Adrenal gland (tissue), 12 donors: ENCODE results near the gene GNB5. TPM values are rescaled to one million over a fixed set of nuclear protein-coding genes. Genes with fewer than 3 reads are reported as not detected.

Experiments used
- DNase-seq, 7 donors: peaks; one replicate each; pipeline ENCODE4 v3.0.0-alpha.2; 2019 to 2020
- H3K27ac ChIP-seq, 5 donors: fragments of 200-600 bp; sonication (generic) in 4 of 5; 1 replicate in 3 of 5; 2 replicates in 2 of 5; pipeline versions ENCODE4 v1.5.1 to v1.8.0; 2016 to 2020; ENCODE audit warnings: mild to moderate bottlenecking in 1 of 5
- H3K27me3 ChIP-seq: fragments of 200-600 bp; 2 replicates; pipeline ENCODE4 v1.8.0; 2021
- H3K36me3 ChIP-seq, 2 donors: fragments of 200-600 bp; replicated peaks in 1 of 2; 1 replicate in 1 of 2; 2 replicates in 1 of 2; pipeline versions ENCODE4 v1.5.1 to v1.8.0; 2018 to 2022
- H3K4me1 ChIP-seq, 2 donors: fragments of 200-600 bp; replicated peaks in 1 of 2; 1 replicate in 1 of 2; 2 replicates in 1 of 2; pipeline versions ENCODE4 v1.5.1 to v1.8.0; 2018 to 2021
- H3K4me3 ChIP-seq, 4 donors: fragments of 200-600 bp; sonication (generic) in 3 of 4; one replicate each; pipeline ENCODE4 v1.5.1; 2016 to 2018
- H3K9me3 ChIP-seq, 3 donors: fragments of 200-600 bp; sonication (generic) in 1 of 3; replicated peaks in 1 of 3; 1 replicate in 2 of 3; 2 replicates in 1 of 3; pipeline versions ENCODE4 v1.5.1 to v1.8.0; 2016 to 2021
- CTCF ChIP-seq, 6 experiments: fragments of 450-650 bp in 4 of 6; fragments of 200-600 bp in 2 of 6; sonication (generic) in 1 of 6; IDR thresholded peaks; 1 replicate in 5 of 6; 2 replicates in 1 of 6; pipeline versions ENCODE4 v1.5.1 to v1.8.0; 2016 to 2021; ENCODE audit warnings: antibody characterized with exemption in 6 of 6, mild to moderate bottlenecking in 2 of 6, moderate library complexity in 1 of 6
- POLR2A ChIP-seq, 2 donors: fragments of 450-650 bp; IDR thresholded peaks; one replicate each; pipeline ENCODE4 v1.6.1; 2017; ENCODE audit warnings: antibody characterized with exemption in 2 of 2, mild to moderate bottlenecking in 2 of 2, moderate library complexity in 1 of 2
- WGBS, 4 donors: extraction: QIAGEN DNeasy Blood & Tissue Kit in 2 of 4; methylation state at CpG; one replicate each; pipeline versions ENCODE4 v1.1.5 to v1.1.7; 2013 to 2017; 5-methylcytosine and 5-hydroxymethylcytosine counted together
- intact Hi-C, 2 donors: fragments of 100-400 bp; cut with DNase I; formaldehyde crosslinking; loops; one replicate each; pipeline versions ENCODE4 v1.14.1 to v1.15.0; 2022 to 2023
- polyA plus RNA-seq, 3 donors: library from polyadenylated mRNA; stranded (reverse); fragments of 200-250 nt in 2 of 3; fragments of 350-450 nt in 1 of 3; fragmentation: Illumina TruSeq in 1 of 3; extraction: RNeasy Lipid Tissue Mini Kit (QIAGEN cat#74804) in 1 of 3; gene quantifications; one replicate each; pipeline ENCODE4 v1.2.3, GENCODE V29; 2013 to 2014
- small RNA-seq, 2 donors: library from RNA; depleted of rRNA; stranded (forward); fragments of <200 nt; gene quantifications; one replicate each; pipeline ENCODE3, GENCODE V24; 2016
- total RNA-seq, 9 donors: library from RNA; depleted of rRNA in 4 of 9; stranded (reverse); fragments of >200 nt in 4 of 9; fragments of 120-200 nt in 1 of 9; fragmentation: NEBNext Ultra II Directional in 1 of 9; extraction: Animal tissue kit (Norgen Biotek cat#: 25700) in 1 of 9; gene quantifications; one replicate each; pipeline versions ENCODE4 v1.1.0 to v1.2.4, GENCODE V29; 2013 to 2023
- donor health status: healthy with polysubstance abuse.
- donor health status: Bipolar disorder and iron deficiency.
- donor health status: DM: yes; HTN: yes; CAD: no.
- donor health status: DM: no; HTN: no; CAD: no.
- donor health status: DM: no; HTN: no; CAD: no.
- donor health status: DM: yes; HTN: yes; CAD: no.

GNB5 gene
- total and polyA plus RNA-seq, 12 donors = 2.8 to 60.7 (median 18.8) TPM

GRCh38 chr15:52067545-52067926 lies 123.7 kb downstream of the GNB5 start:
- Histone ChIP-seq H3K36me3 (peaks cover 0 to 12% of the 10 kb centered on the region in 2 donors), H3K9me3 (no peaks in the 10 kb centered on the region), H3K27me3 (no peaks in the 10 kb centered on the region), H3K4me3 (no peak overlapping the region), H3K4me1 (peaks cover 0 to 8% of the 10 kb centered on the region in 2 donors), H3K27ac (no peak overlapping the region)
- TF ChIP-seq POLR2A (IDR thresholded peaks at IDR 0.05) (no peak), CTCF (IDR thresholded peaks at IDR 0.05) (no peak)
- intact Hi-C loops = no loop called here
- DNase-seq = peak in 2 of 7 donors; percentile 38 to 46

- 79 to 92% (median 80%) methylated on average over 3 of the region's 3 CpGs for WGBS, 4 donors
Observed at GRCh38 chr15:52066842-52067544, 124.2 kb downstream of the GNB5 start.

More at GRCh38 chr15:52066842-52067544, 124.2 kb downstream of the GNB5 start:
- Histone ChIP-seq H3K4me1 (peaks cover 0 to 8% of the 10 kb centered on the region in 2 donors), H3K9me3 (no peaks in the 10 kb centered on the region), H3K27ac (no peak overlapping the region), H3K4me3 (no peak overlapping the region), H3K27me3 (no peaks in the 10 kb centered on the region), H3K36me3 (peaks cover 0 to 17% of the 10 kb centered on the region in 2 donors)
- no peak for DNase-seq
- intact Hi-C loops = no loop called here
- no peak for TF ChIP-seq POLR2A (IDR thresholded peaks at IDR 0.05)
- no peak for TF ChIP-seq CTCF (IDR thresholded peaks at IDR 0.05)

Small RNAs within 50 kb of the gene (small RNA-seq; reads per million reads assigned to genes)
- gene RF00019 = 0 reads per million in 2 donors

Other genes starting within 250 kb of the GNB5 start
- gene LEO1, start 219.6 kb downstream of the GNB5 start, total RNA-seq = 10 to 100 TPM; 10.6 to 23.4 (median 15.2) TPM
- gene LEO1, start 219.6 kb downstream of the GNB5 start, polyA plus RNA-seq = 10 to 100 TPM in 1 of 3 donors, 1 to 10 TPM in 2; 6.6 to 44.6 (median 9.5) TPM
- gene MAPK6, start 172.2 kb downstream of the GNB5 start, total RNA-seq = 10 to 100 TPM in 8 of 9 donors, 1 to 10 TPM in 1; 8.8 to 48.0 (median 17.5) TPM
- gene MAPK6, start 172.2 kb downstream of the GNB5 start, polyA plus RNA-seq = 10 to 100 TPM in 1 of 3 donors, 1 to 10 TPM in 2; 2.9 to 25.5 (median 4.7) TPM
- 1 to 10 TPM in 7 of 9 donors, under 1 TPM in 2; 0.50 to 9.9 (median 3.2) TPM for gene BCL2L10, start 78.6 kb downstream of the GNB5 start, total RNA-seq
- 1 to 10 TPM; 2.0 to 2.5 (median 2.0) TPM for gene BCL2L10, start 78.6 kb downstream of the GNB5 start, polyA plus RNA-seq
- gene MYO5C, start 104.4 kb upstream of the GNB5 start, total RNA-seq = 10 to 100 TPM in 1 of 9 donors, 1 to 10 TPM in 8; 1.6 to 10.7 (median 2.6) TPM
- 1 to 10 TPM in 2 of 3 donors, under 1 TPM in 1; 0.81 to 2.6 (median 2.1) TPM for gene MYO5C, start 104.4 kb upstream of the GNB5 start, polyA plus RNA-seq